HG03342 (cell line): ENCODE data around the gene ERC1.
"Not testable (repeated sequence)": the region's sequence is repeated elsewhere in the genome, so short reads cannot be mapped to it uniquely, and the experiment has no call there.

Experiments
- ATAC-seq: cut with Tn5 transposase; IDR thresholded peaks from one replicate; pipeline ENCODE4 v1.9.1; 2021; ENCODE audit warnings: mild to moderate bottlenecking, moderate library complexity; ENCODE audit not compliant: unreplicated experiment

The ERC1 gene

GRCh38 chr12:1213618-1214205, 222.7 kb downstream of the ERC1 start:
- no peak for ATAC-seq

- no peak for ATAC-seq
Measured at GRCh38 chr12:1216560-1216959, 225.5 kb downstream of the ERC1 start.

GRCh38 chr12:1217191-1217949, 226.3 kb downstream of the ERC1 start:
- ATAC-seq = no peak

GRCh38 chr12:1218369-1218768, 227.3 kb downstream of the ERC1 start:
- ATAC-seq = no peak

DNA sequence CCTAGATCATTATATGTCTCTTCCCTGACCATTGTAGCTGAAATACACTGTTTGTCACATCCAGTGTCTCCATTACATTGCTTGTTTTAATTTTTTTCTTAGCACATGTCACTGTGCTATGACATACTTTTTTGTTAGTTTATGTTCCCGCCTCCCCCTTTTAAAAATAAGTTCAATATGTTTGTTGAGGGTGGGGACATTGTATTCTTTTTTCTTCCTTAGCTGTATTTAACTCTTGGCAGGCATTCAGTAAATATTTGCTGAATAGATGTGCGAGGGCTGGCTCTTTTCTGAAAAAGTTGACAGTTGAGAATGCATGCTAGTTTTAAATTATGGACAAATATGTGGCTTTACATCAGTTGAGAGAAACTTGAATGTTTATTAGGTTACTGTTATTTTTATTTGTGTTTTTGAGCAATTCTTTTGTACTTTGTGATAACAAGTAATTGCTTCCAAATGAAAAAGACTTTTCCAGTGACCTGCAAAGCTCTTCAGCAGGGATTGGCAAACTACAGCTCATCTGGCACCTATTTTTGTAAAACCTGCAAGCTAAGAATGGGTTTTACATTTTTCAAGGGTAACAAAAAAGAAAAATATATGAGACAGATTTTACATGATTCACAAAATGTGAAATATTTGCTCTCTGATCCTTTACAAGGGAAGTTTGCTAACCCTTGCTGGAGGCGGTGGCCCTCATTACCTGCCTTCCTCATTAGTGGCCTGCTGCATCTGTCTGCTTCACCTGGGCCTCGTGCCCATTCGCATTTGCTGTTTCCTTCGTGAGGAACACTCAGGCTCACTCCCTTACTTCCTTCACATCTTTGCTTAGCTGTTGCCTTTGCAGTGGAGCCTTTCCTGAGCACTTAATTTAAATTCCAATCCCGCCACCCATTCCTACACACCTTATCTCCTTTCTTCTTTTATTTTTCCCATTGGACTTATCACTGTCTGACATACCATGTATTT, 229.4 kb downstream of the ERC1 start:
- ATAC-seq = no peak

- ATAC-seq = no peak
Measured at GRCh38 chr12:1222858-1223639, 232.0 kb downstream of the ERC1 start.

DNA sequence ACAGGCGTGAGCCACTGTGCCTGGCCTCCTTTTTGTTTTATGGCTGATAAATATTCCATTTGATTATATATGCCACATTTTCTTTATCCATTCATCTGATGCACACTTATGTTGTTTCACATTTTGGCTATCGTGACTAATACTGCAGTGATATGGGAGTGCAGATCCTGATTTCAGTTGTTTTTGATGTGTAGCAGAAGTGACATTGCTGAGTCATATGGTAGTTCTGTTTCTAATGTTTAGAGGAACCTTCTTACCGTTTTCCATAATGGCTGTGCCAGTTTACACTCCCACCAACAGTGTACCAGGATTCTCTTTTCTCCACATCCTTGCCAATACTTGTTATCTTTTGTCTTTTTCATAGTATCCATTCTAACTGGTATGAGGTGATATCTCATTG, 235.9 kb downstream of the ERC1 start:
- no peak for ATAC-seq

GRCh38 chr12:1234073-1234472, 243.1 kb downstream of the ERC1 start:
- ATAC-seq = no peak

DNA sequence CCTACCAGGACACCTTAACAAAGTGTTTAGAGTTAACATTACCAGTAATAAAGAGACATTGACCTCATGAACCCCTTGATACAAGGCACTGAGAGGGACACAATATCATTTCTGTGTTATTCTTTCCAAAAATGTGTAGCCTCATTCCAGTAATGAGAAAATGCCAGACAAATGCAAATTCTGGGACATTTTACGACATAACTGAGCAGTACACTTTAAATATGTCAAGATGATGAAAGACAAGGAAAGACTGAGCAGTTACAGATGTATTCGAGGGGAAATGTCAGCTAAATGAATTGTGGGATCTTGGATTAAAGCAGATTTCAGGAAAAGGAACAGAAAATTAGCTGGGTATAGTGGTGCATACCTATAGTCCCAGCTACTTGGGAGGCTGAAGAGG, 255.6 kb downstream of the ERC1 start:
- no peak for ATAC-seq

GRCh38 chr12:1250641-1251040, 259.6 kb downstream of the ERC1 start:
- ATAC-seq = no peak

DNA sequence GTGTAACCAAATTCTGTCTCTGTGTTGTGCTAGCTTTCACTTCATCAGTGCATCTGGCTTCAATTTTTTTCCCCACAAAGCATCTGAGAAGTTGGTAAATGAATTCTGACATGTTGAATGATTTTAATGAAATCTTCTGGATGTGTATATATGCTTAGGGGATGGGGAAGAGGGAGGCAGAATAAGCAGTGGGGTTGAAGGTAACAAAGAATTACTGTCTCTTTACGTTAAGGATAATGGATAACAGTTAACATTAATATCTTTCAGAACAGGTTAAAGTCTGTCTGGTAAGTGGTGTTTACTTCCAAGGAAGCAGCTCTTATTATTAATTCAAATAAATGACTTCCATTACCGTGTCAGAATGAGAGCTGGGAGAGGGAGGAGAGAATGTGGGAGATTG, 261.7 kb downstream of the ERC1 start:
- ATAC-seq = no peak

DNA sequence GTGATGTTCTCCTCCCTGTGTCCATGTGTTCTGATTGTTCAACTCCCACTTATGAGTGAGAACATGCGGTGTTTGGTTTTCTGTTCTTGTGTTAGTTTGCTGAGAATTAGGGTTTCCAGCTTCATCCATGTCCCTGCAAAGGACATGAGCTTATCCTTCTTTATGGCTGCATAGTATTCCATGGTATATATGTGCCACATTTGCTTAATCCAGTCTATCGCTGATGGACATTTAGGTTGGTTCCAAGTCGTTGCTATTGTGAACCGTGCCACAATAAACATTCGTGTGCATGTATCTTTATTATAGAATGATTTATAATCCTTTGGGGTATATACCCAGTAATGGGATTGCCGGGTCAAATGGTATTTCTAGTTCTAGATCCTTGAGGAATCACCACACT, 264.1 kb downstream of the ERC1 start:
- ATAC-seq = not testable (repeated sequence)

DNA sequence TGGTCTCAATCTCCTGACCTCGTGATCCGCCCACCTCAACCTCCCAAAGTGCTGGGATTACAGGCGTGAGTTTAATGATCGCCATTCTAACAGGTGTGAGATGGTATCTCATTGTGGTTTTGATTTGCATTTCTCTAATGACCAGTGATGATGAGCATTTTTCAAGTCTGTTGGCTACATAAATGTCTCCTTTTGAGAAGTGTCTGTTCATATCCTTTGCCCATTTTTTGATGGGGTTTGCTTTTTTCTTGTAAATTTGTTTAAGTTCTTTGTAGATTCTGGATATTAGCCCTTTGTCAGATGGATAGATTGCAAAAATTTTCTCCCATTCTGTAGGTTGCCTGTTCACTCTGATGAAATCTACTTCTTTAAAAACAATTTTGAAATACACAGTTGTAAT, 264.8 kb downstream of the ERC1 start:
- not testable (repeated sequence) for ATAC-seq

GRCh38 chr12:1256285-1256684, 265.3 kb downstream of the ERC1 start:
- no peak for ATAC-seq

GRCh38 chr12:1256991-1257390, 266.0 kb downstream of the ERC1 start:
- ATAC-seq = no peak

GRCh38 chr12:1262011-1262410, 271.0 kb downstream of the ERC1 start:
- ATAC-seq = no peak

DNA sequence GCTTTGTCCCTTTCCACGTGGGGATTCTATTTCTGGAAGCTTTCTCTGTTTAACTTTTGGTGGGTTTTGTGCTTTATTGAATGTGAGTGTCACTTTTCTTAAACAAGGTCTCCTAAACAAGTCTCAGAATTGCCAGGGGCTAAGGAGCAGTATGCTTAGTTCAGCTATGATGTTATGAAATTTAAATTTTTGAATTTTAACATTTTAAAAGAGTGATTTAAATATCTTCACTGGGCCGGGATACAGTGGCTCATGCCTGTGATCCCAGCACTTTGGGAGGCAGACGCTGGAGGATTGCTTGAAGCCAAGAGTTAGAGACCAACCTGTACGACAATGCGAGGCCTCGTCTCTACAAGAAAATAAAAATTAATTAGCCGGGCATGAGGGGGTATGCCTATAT, 276.2 kb downstream of the ERC1 start:
- ATAC-seq = no peak

GRCh38 chr12:1272142-1272541, 281.1 kb downstream of the ERC1 start:
- ATAC-seq = no peak

DNA sequence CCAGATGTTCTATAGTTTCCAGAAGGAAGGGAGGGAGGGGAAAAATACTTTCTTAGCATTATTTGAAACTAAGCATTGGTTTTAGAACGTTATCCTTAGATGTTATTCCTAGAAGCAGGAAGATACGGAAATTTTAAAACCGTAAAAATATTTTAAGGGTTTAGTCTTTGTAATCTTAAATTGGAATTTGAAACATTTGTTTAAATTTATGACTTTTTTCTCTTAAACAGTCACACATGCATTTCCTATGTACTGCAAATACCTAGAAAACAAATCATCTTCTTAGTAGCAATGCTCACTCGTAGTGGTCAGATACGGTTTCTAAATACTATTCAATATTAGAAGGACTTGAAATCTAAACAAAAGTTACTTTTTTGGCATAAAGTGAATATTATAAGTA, 282.0 kb downstream of the ERC1 start:
- ATAC-seq = no peak

- ATAC-seq = no peak
Measured at GRCh38 chr12:1277905-1278304, 286.9 kb downstream of the ERC1 start.

GRCh38 chr12:1279050-1279449, 288.0 kb downstream of the ERC1 start:
- ATAC-seq = no peak
